ENCODE data around the gene ZNF487. TPM values are rescaled to one million over a fixed set of nuclear protein-coding genes. Genes with fewer than 3 reads are reported as not detected.
A peak's percentile ranks its signal among the peaks of the same experiment; 100 is the strongest.

Gene ZNF487
- total and polyA plus RNA-seq, 2 of the 13 experiments (the other 11 are each of a cell fraction or from before 2014, with no cell fraction given): 7.4 to 8.8 TPM

GRCh38 chr10:43421201-43421507, 15.8 kb upstream of the ZNF487 start (continued):
- TF ChIP-seq KIAA2018 (CRISPR knock-in tag; IDR thresholded peaks at IDR 0.05; ENCODE audit: borderline replicate concordance): no peak
- TF ChIP-seq MAFK (conservative IDR thresholded peaks at IDR 0.05 in 1 of 2, IDR thresholded peaks at IDR 0.05 in 1 of 2; ENCODE audit: low read length in 2 of 2): no peak
- TF ChIP-seq, protein P1, sequence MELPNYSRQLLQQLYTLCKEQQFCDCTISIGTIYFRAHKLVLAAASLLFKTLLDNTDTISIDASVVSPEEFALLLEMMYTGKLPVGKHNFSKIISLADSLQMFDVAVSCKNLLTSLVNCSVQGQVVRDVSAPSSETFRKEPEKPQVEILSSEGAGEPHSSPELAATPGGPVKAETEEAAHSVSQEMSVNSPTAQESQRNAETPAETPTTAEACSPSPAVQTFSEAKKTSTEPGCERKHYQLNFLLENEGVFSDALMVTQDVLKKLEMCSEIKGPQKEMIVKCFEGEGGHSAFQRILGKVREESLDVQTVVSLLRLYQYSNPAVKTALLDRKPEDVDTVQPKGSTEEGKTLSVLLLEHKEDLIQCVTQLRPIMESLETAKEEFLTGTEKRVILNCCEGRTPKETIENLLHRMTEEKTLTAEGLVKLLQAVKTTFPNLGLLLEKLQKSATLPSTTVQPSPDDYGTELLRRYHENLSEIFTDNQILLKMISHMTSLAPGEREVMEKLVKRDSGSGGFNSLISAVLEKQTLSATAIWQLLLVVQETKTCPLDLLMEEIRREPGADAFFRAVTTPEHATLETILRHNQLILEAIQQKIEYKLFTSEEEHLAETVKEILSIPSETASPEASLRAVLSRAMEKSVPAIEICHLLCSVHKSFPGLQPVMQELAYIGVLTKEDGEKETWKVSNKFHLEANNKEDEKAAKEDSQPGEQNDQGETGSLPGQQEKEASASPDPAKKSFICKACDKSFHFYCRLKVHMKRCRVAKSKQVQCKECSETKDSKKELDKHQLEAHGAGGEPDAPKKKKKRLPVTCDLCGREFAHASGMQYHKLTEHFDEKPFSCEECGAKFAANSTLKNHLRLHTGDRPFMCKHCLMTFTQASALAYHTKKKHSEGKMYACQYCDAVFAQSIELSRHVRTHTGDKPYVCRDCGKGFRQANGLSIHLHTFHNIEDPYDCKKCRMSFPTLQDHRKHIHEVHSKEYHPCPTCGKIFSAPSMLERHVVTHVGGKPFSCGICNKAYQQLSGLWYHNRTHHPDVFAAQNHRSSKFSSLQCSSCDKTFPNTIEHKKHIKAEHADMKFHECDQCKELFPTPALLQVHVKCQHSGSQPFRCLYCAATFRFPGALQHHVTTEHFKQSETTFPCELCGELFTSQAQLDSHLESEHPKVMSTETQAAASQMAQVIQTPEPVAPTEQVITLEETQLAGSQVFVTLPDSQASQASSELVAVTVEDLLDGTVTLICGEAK (IDR thresholded peaks at IDR 0.05): no peak
- TF ChIP-seq, protein P1 (CRISPR knock-in tag; IDR thresholded peaks at IDR 0.05): 0 out of 2 replicates have a peak, but pooled peaks have one; percentile 3
- no peak for TF ChIP-seq YEATS4 (CRISPR knock-in tag; IDR thresholded peaks at IDR 0.05; ENCODE audit: borderline replicate concordance)
- TF ChIP-seq TBP (CRISPR knock-in tag; IDR thresholded peaks at IDR 0.05): no peak

All from HepG2 (cell line).